ENCODE data around the gene CDK18. TPM values are rescaled to one million over a fixed set of nuclear protein-coding genes. Genes with fewer than 3 reads are reported as not detected.

Gene CDK18
- total and polyA plus RNA-seq, 2 of the 8 experiments (the other 6 are each of a cell fraction or from before 2014, with no cell fraction given): 31.2 to 44.0 TPM

DNA sequence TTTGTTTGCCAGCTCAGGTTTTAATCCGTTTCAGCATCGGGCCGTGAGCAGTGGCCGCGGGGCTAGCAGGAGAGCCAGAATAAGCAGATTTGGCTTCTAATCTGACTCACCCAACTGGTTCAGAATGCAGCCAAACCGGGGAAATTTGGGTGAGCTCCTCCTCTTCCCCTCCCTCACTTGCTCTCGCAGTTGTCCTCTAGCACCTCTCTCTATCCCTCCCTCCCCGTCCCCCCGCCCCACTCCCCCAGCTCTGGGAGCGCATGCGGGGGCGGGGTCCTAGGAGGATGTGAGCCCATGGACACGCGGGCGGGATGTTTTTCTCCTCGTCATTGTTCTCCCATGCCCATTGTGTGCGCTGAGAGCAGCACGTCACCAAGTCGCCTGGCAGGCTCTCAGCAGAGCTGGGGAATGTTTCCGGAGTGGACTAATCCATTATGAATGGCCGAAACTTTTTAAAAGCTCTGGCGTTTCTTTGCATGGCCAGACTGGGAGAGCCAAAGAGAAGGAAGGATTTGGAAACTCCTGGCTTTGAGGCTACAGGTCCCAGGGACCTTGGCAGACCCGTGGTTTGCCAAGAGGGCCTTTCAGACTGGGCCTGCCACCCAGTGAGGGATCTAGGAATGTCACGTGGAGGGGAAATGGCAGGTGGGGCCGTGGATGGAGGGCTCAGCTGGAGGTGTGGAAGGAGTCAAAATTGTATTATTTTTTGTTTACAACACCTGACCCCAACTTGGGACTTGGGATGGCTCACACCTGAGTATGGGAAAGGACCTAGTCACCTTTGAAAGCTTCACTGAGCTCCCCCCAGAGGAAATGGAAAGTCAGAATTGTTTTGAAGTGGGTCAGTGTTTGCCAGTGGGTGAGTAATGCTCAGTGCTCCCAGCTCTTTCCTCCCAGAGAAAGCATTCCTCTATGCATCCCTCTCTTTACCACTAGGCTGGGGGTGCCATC is 39.2 kb downstream of the CDK18 start (continued):
- TF ChIP-seq CHD7 (IDR thresholded peaks at IDR 0.05; ENCODE audit: insufficient replicate concordance, low read length) (no peak), HDAC2 (IDR thresholded peaks at IDR 0.05; ENCODE audit: borderline replicate concordance in 1 of 2, low read depth in 2 of 2, low read length in 2 of 2) (0 out of 4 replicates have a peak, but pooled peaks of 1 of the 2 experiments have one; percentile 23), ZNF274 (IDR thresholded peaks at IDR 0.05; ENCODE audit: borderline replicate concordance, extremely low read depth, low read length) (no peak), JUN (IDR thresholded peaks at IDR 0.05; ENCODE audit: low read depth, low read length) (no peak), TBP (IDR thresholded peaks at IDR 0.05; ENCODE audit: low read depth, low read length) (no peak; the same call in 1 of the 2 replicates), CBX8 (IDR thresholded peaks at IDR 0.05; ENCODE audit: borderline replicate concordance, low read depth, low read length) (no peak), RNF2 (IDR thresholded peaks at IDR 0.05; ENCODE audit: borderline replicate concordance, low read depth, low read length, missing control alignments, poor library complexity, severe bottlenecking) (no peak), TAF1 (IDR thresholded peaks at IDR 0.05; ENCODE audit: low read depth, low read length) (0 out of 2 replicates have a peak, but pooled peaks have one; percentile 27)
